ENCODE data around the gene BCL11A. TPM values are rescaled to one million over a fixed set of nuclear protein-coding genes. Genes with fewer than 3 reads are reported as not detected.
A peak's percentile ranks its signal among the peaks of the same experiment; 100 is the strongest.

BCL11A gene
- total RNA-seq, 1 donor from 2014 or later: 10.7 TPM

DNA sequence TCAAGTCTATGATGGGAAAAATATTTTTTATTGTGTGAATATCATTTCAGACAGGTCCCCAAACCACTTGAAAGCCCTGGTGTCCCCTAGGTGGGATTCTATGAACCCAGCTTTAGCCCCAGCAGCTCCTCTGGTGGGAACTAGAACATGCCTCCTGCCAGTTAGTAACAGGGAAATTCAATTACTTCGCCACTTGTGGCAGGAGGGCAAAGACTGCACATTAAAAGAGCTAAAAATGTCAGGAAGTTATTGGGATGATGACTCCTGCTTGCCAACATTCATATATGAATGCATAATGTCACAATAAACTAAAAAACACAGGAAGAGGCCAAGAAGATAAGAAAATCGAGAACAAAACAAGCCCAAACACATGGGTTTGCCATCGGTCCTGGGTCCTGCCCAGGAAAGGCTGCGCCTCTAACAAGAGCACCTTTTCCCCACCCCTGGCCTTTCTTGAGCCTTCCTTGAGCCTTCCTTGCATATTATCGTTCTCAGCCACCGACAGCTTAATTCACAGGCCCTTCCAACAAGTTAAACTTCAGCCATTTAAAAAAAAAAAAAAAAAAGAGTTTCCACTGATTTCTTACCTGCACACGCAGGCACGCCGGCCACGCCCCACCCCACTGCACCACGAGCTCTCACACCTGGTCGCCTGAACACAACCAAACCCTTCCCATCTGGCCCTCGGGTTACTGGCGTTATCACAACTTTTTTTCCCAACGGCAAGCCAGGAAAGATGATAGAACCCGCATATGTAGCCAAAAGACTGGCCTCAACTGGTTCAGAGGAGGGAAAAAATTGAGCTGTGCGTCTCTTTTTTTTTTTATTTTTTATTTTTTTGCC is 23.4 kb downstream of the BCL11A start:
- H3K4me3 Mint-ChIP-seq (ENCODE audit: unreplicated experiment): no peak overlapping the region
- no peak for TF ChIP-seq CTCF (IDR thresholded peaks at IDR 0.05)
- H3K9me3 Mint-ChIP-seq (ENCODE audit: unreplicated experiment): no peaks in the 10 kb centered on the region
- no peak for DNase-seq (ENCODE audit: extremely low spot score, unreplicated experiment)
- no peaks in the 10 kb centered on the region for H3K27me3 Mint-ChIP-seq (ENCODE audit: unreplicated experiment)
- peaks cover 52% of the 10 kb centered on the region for H3K4me1 Mint-ChIP-seq (ENCODE audit: unreplicated experiment)
- no peak overlapping the region for H3K27ac Mint-ChIP-seq (ENCODE audit: unreplicated experiment)
- H3K36me3 Mint-ChIP-seq (ENCODE audit: unreplicated experiment): no peaks in the 10 kb centered on the region

- no peak overlapping the region for H3K27ac Mint-ChIP-seq (ENCODE audit: unreplicated experiment)
- no peak for TF ChIP-seq CTCF (IDR thresholded peaks at IDR 0.05)
- no peaks in the 10 kb centered on the region for H3K27me3 Mint-ChIP-seq (ENCODE audit: unreplicated experiment)
- no peak overlapping the region for H3K4me3 Mint-ChIP-seq (ENCODE audit: unreplicated experiment)
- H3K4me1 Mint-ChIP-seq (ENCODE audit: unreplicated experiment): peaks cover 52% of the 10 kb centered on the region
- DNase-seq (ENCODE audit: extremely low spot score, unreplicated experiment): no peak
- no peaks in the 10 kb centered on the region for H3K36me3 Mint-ChIP-seq (ENCODE audit: unreplicated experiment)
- no peaks in the 10 kb centered on the region for H3K9me3 Mint-ChIP-seq (ENCODE audit: unreplicated experiment)
These were observed 24.2 kb downstream of the BCL11A start for GRCh38 chr2:60529136-60529784.

DNA sequence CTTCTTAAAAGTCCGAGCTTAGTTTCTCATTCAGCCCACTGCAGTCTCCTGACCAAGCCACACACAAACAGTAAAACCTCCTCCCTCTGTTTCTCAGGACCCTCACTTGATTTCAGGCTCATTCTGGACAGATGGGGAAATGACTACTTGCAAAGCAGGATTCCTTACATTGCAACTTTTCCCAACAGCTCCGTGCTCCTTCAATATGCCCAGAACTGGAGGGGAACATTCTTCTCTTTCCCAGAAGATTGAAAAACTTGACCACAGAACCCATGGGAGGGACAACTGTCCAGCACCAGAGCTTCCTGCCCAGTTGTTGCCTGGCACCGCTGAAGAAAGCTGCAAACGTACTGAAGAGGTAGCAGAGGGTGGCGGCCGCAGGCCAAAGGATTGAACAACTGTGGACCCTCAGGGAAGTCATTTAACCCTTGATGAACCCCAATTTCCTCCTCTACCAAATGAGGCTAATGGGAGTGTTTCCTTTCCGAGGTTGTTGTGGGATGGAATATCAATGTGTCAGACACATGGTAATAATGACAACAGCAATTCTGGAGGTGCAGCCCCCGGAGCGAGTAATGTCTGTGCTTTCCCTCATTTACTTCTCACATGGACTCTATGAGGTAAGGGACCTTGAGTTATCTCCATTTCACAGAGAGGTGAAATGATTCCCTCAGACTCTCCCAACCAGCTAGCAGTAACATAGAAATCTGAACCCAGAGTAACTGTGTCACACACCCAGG is 25.0 kb downstream of the BCL11A start:
- no peak for DNase-seq (ENCODE audit: extremely low spot score, unreplicated experiment)
- peak overlapping the region; percentile 62 for H3K27ac Mint-ChIP-seq (ENCODE audit: unreplicated experiment)
- H3K36me3 Mint-ChIP-seq (ENCODE audit: unreplicated experiment): no peaks in the 10 kb centered on the region
- no peak for TF ChIP-seq CTCF (IDR thresholded peaks at IDR 0.05)
- H3K9me3 Mint-ChIP-seq (ENCODE audit: unreplicated experiment): no peaks in the 10 kb centered on the region
- peaks cover 48% of the 10 kb centered on the region for H3K4me1 Mint-ChIP-seq (ENCODE audit: unreplicated experiment)
- no peak overlapping the region for H3K4me3 Mint-ChIP-seq (ENCODE audit: unreplicated experiment)
- H3K27me3 Mint-ChIP-seq (ENCODE audit: unreplicated experiment): no peaks in the 10 kb centered on the region

DNA sequence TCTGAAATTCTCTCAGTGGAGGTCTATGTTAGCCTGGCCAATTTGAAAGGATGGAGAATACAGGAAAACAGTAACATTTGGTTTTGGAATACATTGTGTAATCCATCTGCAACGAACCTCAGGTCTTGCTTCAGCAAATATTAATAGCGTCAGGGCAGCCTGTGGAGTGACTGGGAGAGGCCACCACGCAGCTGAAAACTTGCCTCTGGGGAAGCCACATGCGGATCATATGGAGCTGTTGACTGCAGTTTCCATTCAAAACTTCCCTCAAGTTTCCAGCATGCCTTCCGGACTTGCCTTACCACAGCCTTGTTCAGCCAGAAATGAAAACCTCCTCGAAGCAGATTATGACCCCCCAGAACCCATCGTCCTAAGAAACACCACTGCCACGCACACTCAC is 25.7 kb downstream of the BCL11A start:
- Mint-ChIP-seq H3K27ac (ENCODE audit: unreplicated experiment) (peak overlapping the region; percentile 62), H3K4me3 (ENCODE audit: unreplicated experiment) (no peak overlapping the region), H3K27me3 (ENCODE audit: unreplicated experiment) (no peaks in the 10 kb centered on the region), H3K4me1 (ENCODE audit: unreplicated experiment) (peaks cover 41% of the 10 kb centered on the region), H3K9me3 (ENCODE audit: unreplicated experiment) (no peaks in the 10 kb centered on the region), H3K36me3 (ENCODE audit: unreplicated experiment) (no peaks in the 10 kb centered on the region)
- no peak for DNase-seq (ENCODE audit: extremely low spot score, unreplicated experiment)
- TF ChIP-seq CTCF (IDR thresholded peaks at IDR 0.05): no peak

- Mint-ChIP-seq H3K36me3 (ENCODE audit: unreplicated experiment) (no peaks in the 10 kb centered on the region), H3K4me1 (ENCODE audit: unreplicated experiment) (peaks cover 29% of the 10 kb centered on the region), H3K27me3 (ENCODE audit: unreplicated experiment) (no peaks in the 10 kb centered on the region), H3K4me3 (ENCODE audit: unreplicated experiment) (no peak overlapping the region), H3K9me3 (ENCODE audit: unreplicated experiment) (no peaks in the 10 kb centered on the region), H3K27ac (ENCODE audit: unreplicated experiment) (no peak overlapping the region)
- no peak for DNase-seq (ENCODE audit: extremely low spot score, unreplicated experiment)
- TF ChIP-seq CTCF (IDR thresholded peaks at IDR 0.05): no peak
These were observed 26.8 kb downstream of the BCL11A start for GRCh38 chr2:60526623-60527022.

Data from osteocyte (in vitro differentiated cells).